HG03103 (cell line): ENCODE data around the gene PREX1.
"Not testable (repeated sequence)": the region's sequence is repeated elsewhere in the genome, so short reads cannot be mapped to it uniquely, and the experiment has no call there.

Experiments
- ATAC-seq: cut with Tn5 transposase; IDR thresholded peaks from one replicate; pipeline ENCODE4 v1.9.1; 2021; ENCODE audit warnings: low read depth; ENCODE audit not compliant: unreplicated experiment

PREX1 gene

GRCh38 chr20:48826883-48827771 is 672 bp downstream of the PREX1 start:
- peak; percentile 16 for ATAC-seq

DNA sequence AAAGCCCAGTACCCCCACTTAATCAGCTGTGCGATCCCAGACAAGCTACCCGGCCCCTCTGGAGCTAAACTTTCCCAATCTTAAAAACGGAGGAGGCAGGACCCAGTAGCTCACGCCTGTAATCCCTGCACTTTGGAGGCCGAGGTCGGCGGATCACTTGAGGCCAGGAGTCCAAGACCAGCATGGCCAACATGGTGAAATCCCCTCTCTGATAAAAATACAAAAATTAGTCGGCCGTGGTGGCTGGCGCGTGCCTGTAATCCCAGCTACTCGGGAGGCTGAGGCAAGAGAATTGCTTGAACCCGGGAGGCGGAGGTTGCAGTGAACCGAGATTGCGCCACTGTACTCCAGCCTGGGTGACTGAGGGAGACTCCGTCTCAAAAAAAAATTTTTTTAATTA is 1.3 kb downstream of the PREX1 start:
- ATAC-seq = not testable (repeated sequence)

- ATAC-seq = no peak
Observed at GRCh38 chr20:48826069-48826468, 1.7 kb downstream of the PREX1 start.

DNA sequence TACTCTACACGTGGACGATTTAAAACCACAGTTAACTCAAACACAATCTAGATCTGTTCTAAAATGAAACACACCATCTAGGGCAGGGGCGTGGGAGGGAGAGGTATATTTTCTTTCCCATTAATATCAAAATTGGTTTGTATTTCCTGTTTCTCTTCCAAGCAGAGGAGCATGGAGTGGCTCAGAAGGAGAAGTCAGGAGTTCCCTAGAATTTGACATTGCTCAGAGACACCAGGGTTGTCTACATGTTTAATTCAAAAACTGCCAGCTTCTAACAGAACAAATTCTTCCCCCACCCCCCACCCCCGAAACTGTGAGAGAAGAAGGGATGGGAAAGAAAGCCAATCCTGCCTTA is 2.3 kb downstream of the PREX1 start:
- no peak for ATAC-seq

DNA sequence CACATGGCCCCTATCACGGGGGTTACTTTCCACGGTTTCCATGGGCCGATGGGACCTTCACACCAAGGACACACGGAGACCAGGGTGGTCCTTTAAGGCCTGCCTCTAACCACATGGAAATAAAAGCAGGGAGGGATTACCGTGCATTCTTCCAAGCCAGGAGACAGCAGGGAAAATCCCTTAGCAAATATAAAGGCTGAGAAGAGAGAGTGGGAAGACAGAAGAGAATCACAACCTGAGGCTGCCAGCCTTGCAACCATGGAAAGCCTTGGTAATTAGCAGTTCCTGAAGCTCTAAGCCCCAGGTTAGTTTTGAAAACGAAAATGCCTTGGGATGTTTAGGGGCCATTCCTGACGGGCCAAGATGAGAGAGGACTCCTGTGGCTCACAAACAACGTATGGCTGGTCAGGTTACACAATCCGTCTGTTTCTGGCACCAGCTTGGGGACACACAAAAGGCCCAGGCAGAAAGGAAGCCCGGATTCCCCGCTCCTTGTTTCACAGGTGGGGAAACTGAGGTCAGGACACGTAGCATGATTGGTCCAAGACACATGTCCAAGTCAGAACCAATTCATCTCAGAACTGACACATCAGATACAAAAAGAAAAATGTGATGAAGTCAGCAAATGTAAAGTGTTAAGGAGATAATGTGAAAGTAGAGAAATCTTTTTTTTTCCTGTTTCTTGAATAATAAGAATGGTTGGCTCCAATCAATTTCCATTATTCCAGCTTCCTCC is 2.8 kb downstream of the PREX1 start:
- no peak for ATAC-seq

GRCh38 chr20:48823960-48824498 is 3.8 kb downstream of the PREX1 start:
- ATAC-seq = no peak

DNA sequence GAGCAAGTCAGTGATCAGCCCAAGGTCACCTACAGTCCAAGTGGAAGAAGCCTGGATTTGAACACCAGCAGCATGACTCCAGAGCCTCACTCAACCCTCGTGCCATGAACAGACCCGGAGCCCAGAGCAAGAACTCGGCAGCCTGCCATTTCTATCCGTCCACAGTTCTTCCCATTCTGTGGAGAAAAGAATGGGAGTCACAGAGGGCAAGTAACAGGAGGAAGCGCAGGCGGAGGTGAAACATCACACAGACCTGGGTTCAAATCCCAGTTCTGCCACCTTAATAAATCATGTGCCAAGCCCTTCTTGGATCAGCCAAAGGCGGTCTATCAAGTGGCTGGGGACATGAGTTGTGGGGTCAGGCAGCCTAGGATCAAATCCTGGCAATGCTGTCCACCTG is 4.3 kb downstream of the PREX1 start:
- ATAC-seq = no peak

- ATAC-seq = no peak
Observed at GRCh38 chr20:48822879-48823385, 4.9 kb downstream of the PREX1 start.

DNA sequence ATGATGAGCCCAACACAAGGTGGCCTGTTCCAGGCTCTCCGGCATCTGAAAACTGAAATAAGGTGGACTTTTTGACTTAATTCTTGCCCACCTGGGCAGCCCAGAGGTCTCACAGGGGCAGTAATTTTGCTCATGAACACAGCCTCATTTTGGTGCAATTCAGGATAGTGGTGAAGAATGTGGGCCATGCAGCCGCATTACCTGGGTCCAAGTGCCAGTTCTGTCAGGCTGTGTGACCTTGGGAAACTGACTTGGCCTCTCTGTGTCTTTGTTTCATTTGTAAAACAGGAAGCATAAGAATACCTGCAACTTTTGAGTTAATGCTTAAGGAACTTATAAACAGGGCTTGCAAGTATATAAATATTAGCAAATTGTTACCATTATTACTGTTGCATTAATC is 5.6 kb downstream of the PREX1 start:
- no peak for ATAC-seq

DNA sequence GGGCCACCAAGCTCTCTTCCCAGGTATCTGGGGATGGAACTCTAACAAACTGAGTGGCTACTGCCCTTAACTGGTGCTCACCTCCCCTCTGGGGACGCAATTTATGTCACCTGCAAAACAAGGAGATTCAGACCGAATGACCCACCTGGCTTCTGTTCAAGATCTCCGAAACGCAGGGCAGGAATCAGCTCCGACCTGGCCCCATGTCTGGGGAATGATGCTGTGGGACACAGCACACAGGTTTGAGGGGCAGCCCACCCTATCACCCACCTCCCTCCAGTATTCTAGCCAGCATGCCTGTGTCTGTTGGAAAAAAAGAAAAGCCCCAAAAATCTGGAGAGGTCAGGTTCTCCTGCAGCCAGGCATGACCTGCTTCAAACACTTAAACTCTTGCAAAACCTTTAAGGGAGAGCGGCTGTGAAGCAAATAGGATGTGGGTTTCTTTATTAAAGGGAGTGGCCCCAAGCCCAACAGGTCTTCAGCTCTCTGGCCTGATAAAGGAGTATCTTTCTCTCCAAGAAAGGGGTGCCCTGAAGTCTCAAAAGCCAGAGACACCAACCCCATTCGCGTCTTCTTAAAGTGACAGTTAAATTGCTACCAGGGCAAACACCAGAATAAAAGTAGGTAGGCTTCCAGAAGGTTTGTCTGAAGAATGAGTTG is 6.4 kb downstream of the PREX1 start:
- ATAC-seq = no peak

- no peak for ATAC-seq
Observed at GRCh38 chr20:48820649-48820973, 7.2 kb downstream of the PREX1 start.

DNA sequence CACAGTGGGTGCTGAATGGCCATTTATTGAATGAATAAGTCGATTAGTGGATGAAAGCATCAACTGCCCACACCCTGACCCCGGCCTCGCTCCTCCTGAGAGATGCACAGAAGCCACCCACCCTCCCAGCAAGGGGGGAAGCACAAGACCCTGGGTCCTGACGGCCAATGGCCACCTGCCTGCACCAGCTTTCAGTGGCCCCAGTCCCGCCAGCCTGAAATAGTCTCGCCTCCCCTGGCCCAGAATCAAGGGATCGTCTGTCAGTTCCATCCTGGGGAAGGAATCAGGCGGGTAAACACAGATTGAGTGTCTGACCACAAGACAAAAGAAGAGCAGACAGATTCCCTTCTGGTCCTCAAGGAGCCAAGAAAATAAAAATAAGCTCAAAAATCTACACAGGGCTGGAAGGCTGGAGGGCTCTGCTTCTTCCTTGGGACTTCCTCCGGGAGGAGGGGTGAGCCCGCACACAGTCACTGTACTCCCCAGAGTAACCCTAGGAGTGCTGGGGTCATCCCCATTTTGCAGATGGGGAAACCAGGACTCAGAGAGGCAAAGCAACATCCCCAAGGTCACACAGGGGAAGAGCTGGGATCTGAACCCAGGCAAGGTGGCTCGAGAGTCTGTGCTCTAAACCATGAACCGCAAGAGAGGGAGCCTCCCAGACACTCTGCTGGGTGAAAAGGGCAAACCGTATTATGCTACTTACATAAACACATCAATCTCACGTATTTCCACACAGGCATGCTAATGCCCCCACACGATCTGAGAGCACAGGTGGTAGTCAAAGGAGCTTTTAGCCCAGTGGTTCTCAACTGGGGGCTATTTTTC is 7.8 kb downstream of the PREX1 start:
- ATAC-seq = no peak

- no peak for ATAC-seq
Observed at GRCh38 chr20:48819089-48819488, 8.7 kb downstream of the PREX1 start.

- ATAC-seq = no peak
Observed at GRCh38 chr20:48818481-48818987, 9.3 kb downstream of the PREX1 start.

DNA sequence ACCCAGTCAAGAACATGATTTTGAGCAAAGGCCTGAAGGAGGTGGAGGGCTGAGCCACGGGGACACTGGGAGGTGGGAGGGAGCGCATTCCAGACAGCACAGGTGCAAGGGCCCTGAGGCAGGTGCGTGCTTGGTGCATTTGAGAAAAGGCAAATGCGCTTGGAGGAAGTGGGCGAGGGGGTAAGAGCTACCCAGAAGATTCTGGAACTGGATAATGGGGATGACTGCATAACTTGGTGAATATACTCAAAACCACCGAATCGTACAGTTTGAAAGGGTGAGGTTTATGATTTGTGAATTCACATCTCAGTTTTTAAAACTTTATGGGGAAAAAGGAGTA is 9.8 kb downstream of the PREX1 start:
- ATAC-seq = no peak

DNA sequence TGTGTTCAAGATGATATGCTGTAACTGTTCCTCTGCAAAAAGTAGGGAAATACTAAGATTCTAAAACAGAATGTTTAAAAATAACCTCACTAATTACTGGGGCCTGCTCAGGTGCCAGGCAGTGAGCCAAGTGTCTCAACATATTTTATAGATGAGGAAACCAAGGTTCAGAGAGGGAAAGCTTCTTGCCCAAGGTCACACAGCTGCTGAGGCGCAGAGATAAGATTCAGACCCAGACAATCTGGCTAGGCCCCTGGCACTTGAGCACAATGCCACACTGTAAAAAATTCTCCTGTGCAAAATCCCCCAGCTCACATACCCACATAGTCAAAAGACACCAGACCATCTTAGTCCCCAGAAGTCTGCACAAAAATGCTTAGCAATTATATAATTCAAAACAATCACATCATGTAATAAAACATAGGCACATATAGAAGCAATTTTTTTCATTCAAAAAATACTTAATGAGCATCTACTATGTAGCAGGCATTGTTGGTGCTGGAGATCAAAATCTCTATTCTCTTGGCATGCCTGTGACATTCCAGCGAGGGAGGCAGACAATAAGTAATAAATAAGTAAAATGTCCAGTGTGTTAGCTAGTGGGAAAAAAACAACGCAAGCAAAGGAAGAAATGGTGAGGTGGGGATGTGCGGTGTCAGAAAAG is 10.3 kb downstream of the PREX1 start:
- ATAC-seq = no peak

DNA sequence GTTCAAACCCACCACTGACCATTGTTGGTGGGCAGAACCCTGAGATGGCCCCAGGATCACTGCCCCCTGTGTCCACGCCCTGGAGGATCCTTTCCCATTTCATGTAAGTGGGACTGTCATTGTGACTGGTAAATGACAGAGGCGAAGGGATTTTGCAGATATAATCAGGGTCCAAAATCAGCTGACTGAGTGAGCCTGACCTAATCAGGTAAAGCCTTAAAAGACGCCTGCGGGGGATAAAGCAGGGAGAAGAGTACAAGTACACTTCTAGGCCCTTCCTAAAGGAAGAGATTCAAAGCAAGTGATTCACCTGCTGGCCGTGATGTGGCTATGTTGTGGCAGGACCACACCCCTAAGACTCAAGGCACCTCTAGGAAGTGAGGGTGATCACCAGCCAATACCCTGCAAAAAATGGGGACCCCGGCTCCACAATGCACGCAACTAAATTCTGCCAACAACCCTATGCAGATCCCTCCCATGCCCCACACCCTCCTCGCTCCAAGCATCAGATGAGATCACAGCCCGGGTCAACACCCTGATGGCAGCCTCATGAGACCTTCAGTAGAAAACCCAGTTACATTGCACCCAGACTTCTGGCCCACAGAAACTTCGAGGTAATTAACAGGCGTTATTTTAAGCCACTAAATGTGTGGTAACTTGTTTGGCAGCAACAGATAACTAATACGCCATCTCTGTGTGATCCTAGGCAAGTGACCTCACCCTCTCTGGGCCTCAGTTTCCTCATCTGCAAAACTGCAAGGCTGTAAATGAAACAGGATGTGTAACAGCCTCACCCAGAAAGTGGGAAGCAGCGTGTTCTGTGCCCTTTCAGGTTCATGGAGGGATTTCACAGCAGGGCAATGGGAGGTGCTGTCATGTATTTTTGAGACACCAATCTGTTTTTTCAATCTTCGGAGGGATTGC is 11.3 kb downstream of the PREX1 start:
- ATAC-seq = no peak

GRCh38 chr20:48815537-48815936 is 12.3 kb downstream of the PREX1 start:
- ATAC-seq = no peak

DNA sequence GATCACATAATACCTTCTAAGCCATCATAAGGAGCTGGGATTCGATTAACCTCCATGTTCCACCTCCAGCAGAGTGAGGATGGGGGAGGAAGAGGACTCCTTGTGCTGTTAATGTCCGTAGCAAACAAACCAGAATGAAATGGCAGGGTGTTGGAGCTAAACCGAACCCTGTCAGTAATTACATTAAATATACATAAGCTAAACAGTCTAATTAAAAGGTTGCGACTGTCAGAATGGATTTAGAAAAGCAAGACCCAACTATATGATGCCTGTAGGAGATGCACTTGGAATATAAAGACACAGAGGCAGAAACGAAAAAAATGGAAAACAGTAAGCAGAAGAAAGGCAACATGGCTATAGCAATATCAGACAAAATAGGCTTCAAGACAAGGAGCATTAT is 13.2 kb downstream of the PREX1 start:
- ATAC-seq = no peak
